Thymus (tissue), 11 donors: ENCODE measurements around the gene IFT80. TPM values are rescaled to one million over a fixed set of nuclear protein-coding genes. Genes with fewer than 3 reads are reported as not detected.
A peak's percentile ranks its signal among the peaks of the same experiment; 100 is the strongest.

Experiments used
- DNase-seq, 9 donors: peaks; one replicate each; pipeline ENCODE4 v3.0.0-alpha.2; 2013; ENCODE audit warnings: low spot score in 9 of 9, low read depth in 6 of 9, missing footprints in 1 of 9
- H3K27ac ChIP-seq, 2 donors: one replicate each; pipeline ENCODE4 v1.5.1; 2013; ENCODE audit warnings: control low read depth in 1 of 2, low read depth in 1 of 2, low read length in 1 of 2, mild to moderate bottlenecking in 1 of 2, moderate library complexity in 1 of 2
- H3K27me3 ChIP-seq, 2 donors: one replicate each; pipeline ENCODE4 v1.5.1; 2013; ENCODE audit warnings: low read length in 1 of 2; ENCODE audit not compliant: control insufficient read depth in 2 of 2, insufficient read depth in 1 of 2
- H3K36me3 ChIP-seq, 2 donors: one replicate each; pipeline ENCODE4 v1.5.1; 2013; ENCODE audit warnings: low read length in 1 of 2, mild to moderate bottlenecking in 1 of 2, moderate library complexity in 1 of 2; ENCODE audit not compliant: control insufficient read depth in 2 of 2, insufficient read depth in 2 of 2
- H3K4me1 ChIP-seq, 2 donors: one replicate each; pipeline ENCODE4 v1.5.1; 2013; ENCODE audit warnings: low read length in 2 of 2; ENCODE audit not compliant: control insufficient read depth in 2 of 2, insufficient read depth in 2 of 2
- H3K4me3 ChIP-seq, 2 donors: one replicate each; pipeline ENCODE4 v1.5.1; 2013; ENCODE audit warnings: low read length in 2 of 2, control low read depth in 1 of 2, mild to moderate bottlenecking in 1 of 2
- H3K9me3 ChIP-seq, 2 donors: one replicate each; pipeline ENCODE4 v1.5.1; 2013; ENCODE audit warnings: low read length in 1 of 2, mild to moderate bottlenecking in 1 of 2; ENCODE audit not compliant: control insufficient read depth in 2 of 2, insufficient read depth in 1 of 2
- WGBS: extraction: QIAGEN DNeasy Blood & Tissue Kit; methylation state at CpG from one replicate; pipeline ENCODE4 v1.1.7; 2013; 5-methylcytosine and 5-hydroxymethylcytosine counted together
- polyA plus RNA-seq: library from polyadenylated mRNA; stranded (reverse); fragments of 200-250 nt; gene quantifications from one replicate; pipeline ENCODE4 v1.2.3, GENCODE V29; 2013
- total RNA-seq: library from RNA; stranded (reverse); fragments of 120-200 nt; gene quantifications from one replicate; pipeline ENCODE4 v1.2.4, GENCODE V29; 2013
- donor health status: healthy.

IFT80 gene
- total and polyA plus RNA-seq, 2 donors: 36.7 to 58.0 TPM

- no peaks in the 10 kb centered on the region for H3K9me3 ChIP-seq
- no peaks in the 10 kb centered on the region for H3K27me3 ChIP-seq
- H3K27ac ChIP-seq: no peak overlapping the region
- H3K4me1 ChIP-seq: no peaks in the 10 kb centered on the region
- 99% methylated on average over 2 of the region's 2 CpGs for WGBS
- no peak for DNase-seq
- H3K36me3 ChIP-seq: peaks cover 15 to 74% of the 10 kb centered on the region in 2 donors
- no peak overlapping the region for H3K4me3 ChIP-seq
Observed at GRCh38 chr3:160435095-160435494, 36.1 kb upstream of the IFT80 start.

DNA sequence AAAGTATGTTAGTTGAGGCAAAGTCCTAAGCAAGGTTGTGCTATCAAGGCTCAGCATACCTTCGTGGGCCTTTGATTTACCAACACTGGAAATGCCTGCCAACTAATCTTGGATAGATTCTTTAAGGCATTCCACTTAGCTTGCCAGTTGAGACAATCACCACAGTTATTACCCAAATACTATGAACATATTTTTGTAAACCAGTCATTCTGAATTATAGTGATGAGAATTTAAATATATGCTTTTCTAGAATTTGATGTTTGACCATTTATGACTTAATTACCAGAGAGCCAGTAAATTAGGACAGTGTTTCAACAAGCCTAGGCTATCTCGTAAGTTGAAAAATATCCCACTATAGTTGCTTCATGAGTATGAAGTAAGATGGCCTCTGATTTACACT lies 35.0 kb upstream of the IFT80 start:
- no peaks in the 10 kb centered on the region for H3K27me3 ChIP-seq
- H3K9me3 ChIP-seq: no peaks in the 10 kb centered on the region
- DNase-seq: no peak
- H3K4me1 ChIP-seq: no peaks in the 10 kb centered on the region
- WGBS: 96% methylated on average over 2 of the region's 2 CpGs
- no peak overlapping the region for H3K4me3 ChIP-seq
- H3K27ac ChIP-seq: no peak overlapping the region
- H3K36me3 ChIP-seq: peaks cover 20 to 82% of the 10 kb centered on the region in 2 donors

- H3K36me3 ChIP-seq: peaks cover 32 to 86% of the 10 kb centered on the region in 2 donors
- no peaks in the 10 kb centered on the region for H3K9me3 ChIP-seq
Observed at GRCh38 chr3:160427832-160428424, 28.9 kb upstream of the IFT80 start.

DNA sequence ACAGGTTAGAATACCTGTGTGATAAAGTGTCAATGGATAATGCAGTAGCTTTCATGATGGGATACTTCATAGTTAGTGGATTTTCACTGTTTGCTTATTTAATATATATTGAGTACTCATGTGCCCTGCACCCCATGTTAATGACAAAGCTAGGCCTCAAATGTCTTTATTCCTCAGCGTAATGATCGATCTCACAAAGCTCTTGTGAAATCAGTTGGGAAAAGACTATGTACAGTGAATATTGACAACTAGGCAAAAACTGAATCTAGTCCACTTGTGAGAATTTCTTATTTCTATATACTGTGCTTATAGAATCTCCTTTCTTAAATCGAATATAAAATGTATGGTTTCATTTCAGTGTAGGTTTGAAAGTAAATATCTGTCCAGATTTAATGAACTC lies 18.3 kb upstream of the IFT80 start:
- no peak for DNase-seq
- Histone ChIP-seq H3K36me3 (peaks cover 26 to 96% of the 10 kb centered on the region in 2 donors), H3K27ac (no peak overlapping the region), H3K27me3 (no peaks in the 10 kb centered on the region), H3K9me3 (no peaks in the 10 kb centered on the region), H3K4me3 (no peak overlapping the region), H3K4me1 (no peaks in the 10 kb centered on the region)
- WGBS: 84% methylated on average over 3 of the region's 3 CpGs

More at GRCh38 chr3:160427832-160428424, 28.9 kb upstream of the IFT80 start:
- Histone ChIP-seq H3K27me3 (no peaks in the 10 kb centered on the region), H3K4me1 (no peaks in the 10 kb centered on the region), H3K27ac (no peak overlapping the region), H3K4me3 (no peak overlapping the region)
- 92% methylated on average over 11 of the region's 11 CpGs for WGBS
- no peak for DNase-seq

DNA sequence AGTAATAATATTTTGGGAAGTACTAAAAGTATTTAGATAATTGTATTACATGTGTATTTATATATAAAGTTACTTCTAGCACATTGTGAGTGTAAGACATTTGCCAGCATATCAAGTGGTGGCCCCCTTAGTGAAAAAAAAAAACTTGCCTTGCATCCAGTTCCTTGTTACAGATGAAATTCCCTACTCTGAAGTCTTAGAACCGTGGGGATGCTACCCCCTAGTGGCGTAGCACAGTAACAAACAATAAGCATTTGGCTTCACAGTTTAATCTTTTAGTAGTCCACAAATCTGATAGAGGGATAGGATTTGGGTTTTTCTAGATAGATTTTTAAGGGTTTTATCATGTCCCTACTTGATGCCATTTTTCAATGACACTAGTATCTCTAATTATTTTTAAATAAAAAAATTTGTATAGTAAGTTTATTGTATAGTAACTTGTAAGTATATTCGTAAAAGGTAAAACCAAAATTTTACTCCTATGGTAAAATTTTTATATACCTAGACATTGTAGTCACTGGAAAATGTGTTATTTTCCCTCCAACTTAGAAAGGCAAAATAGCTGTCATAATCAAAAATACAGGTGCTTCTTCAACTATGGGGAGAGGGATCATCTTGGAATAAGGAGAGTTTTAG lies 14.7 kb upstream of the IFT80 start:
- peaks cover 24 to 81% of the 10 kb centered on the region in 2 donors for H3K36me3 ChIP-seq
- 42% methylated on average over 3 of the region's 3 CpGs for WGBS

GRCh38 chr3:160412477-160412876 lies 13.5 kb upstream of the IFT80 start:
- Histone ChIP-seq H3K27me3 (no peaks in the 10 kb centered on the region), H3K27ac (no peak overlapping the region), H3K36me3 (peaks cover 21 to 79% of the 10 kb centered on the region in 2 donors), H3K4me3 (no peak overlapping the region), H3K9me3 (no peaks in the 10 kb centered on the region), H3K4me1 (no peaks in the 10 kb centered on the region)
- DNase-seq: no peak
- WGBS: 53% methylated on average over 1 of the region's 1 CpG

More for the DNA sequence above, 14.7 kb upstream of the IFT80 start:
- peak; percentile 18 to 85 (median 69) for DNase-seq
- H3K27me3 ChIP-seq: no peaks in the 10 kb centered on the region
- H3K4me3 ChIP-seq: no peak overlapping the region
- H3K9me3 ChIP-seq: no peaks in the 10 kb centered on the region
- no peak overlapping the region for H3K27ac ChIP-seq
- no peaks in the 10 kb centered on the region for H3K4me1 ChIP-seq

GRCh38 chr3:160409812-160410610 lies 11.0 kb upstream of the IFT80 start:
- WGBS: 95% methylated on average over 10 of the region's 10 CpGs
- Histone ChIP-seq H3K36me3 (peaks cover 18 to 71% of the 10 kb centered on the region in 2 donors), H3K27ac (no peak overlapping the region), H3K9me3 (no peaks in the 10 kb centered on the region), H3K4me3 (no peak overlapping the region), H3K4me1 (no peaks in the 10 kb centered on the region), H3K27me3 (no peaks in the 10 kb centered on the region)
- no peak for DNase-seq

GRCh38 chr3:160403796-160404470 lies 4.9 kb upstream of the IFT80 start:
- peak in 1 of 9 donors; percentile 28 for DNase-seq
- Histone ChIP-seq H3K27ac (no peak overlapping the region), H3K4me3 (peak overlapping the region; percentile 32 to 88), H3K36me3 (peaks cover 0 to 28% of the 10 kb centered on the region in 2 donors), H3K9me3 (no peaks in the 10 kb centered on the region), H3K27me3 (no peaks in the 10 kb centered on the region), H3K4me1 (no peaks in the 10 kb centered on the region)
- WGBS: 26% methylated on average over 7 of the region's 7 CpGs
